B cell (primary cell): ENCODE measurements around the gene LSP1. TPM values are rescaled to one million over a fixed set of nuclear protein-coding genes. Genes with fewer than 3 reads are reported as not detected.

Experiments
- ATAC-seq: fragments of 200-7000 bp; cut with Tn5 transposase; one replicate; pipeline ENCODE4 v1.10.0; 2021; ENCODE audit warnings: low read depth, mild to moderate bottlenecking, moderate number of reproducible peaks, moderate library complexity
- CTCF ChIA-PET: fragments of 350-600 bp; sonication (Branson Sonifier 250); formaldehyde crosslinking; loops from one replicate; lab custom pipeline; 2021; ENCODE audit warnings: antibody characterized with exemption, inconsistent platforms; lab: Charles Lee
- POLR2A ChIA-PET: fragments of 350-600 bp; sonication (Branson Sonifier 250); formaldehyde crosslinking; loops from one replicate; lab custom pipeline; 2021; ENCODE audit warnings: antibody characterized with exemption; lab: Charles Lee
- DNase-seq: peaks from one replicate; pipeline ENCODE4 v3.0.0; 2013
- H2AFZ ChIP-seq: 2 replicates; pipeline ENCODE4 v1.6.1; 2012; ENCODE audit warnings: mild to moderate bottlenecking, low read depth, low read length; ENCODE audit not compliant: insufficient read depth, poor library complexity, severe bottlenecking
- H3K27ac ChIP-seq, 2 donors: 1 replicate in 1 of 2; 2 replicates in 1 of 2; pipeline ENCODE4 v1.5.1; 2012 to 2013; ENCODE audit warnings: low read length in 2 of 2, mild to moderate bottlenecking in 2 of 2, moderate library complexity in 1 of 2
- H3K27me3 ChIP-seq, 4 experiments: fragments of 200-600 bp in 1 of 4; sonication (generic) in 1 of 4; replicated peaks in 1 of 4; 1 replicate in 2 of 4; 2 replicates in 2 of 4; pipeline versions ENCODE4 v1.6.1 to v1.7.0; 2013 to 2016; ENCODE audit warnings: low read length in 3 of 4, mild to moderate bottlenecking in 2 of 4, mixed read lengths in 1 of 4, moderate library complexity in 1 of 4; ENCODE audit not compliant: insufficient read depth in 4 of 4, control insufficient read depth in 3 of 4; ENCODE audit errors: control extremely low read depth in 1 of 4
- H3K36me3 ChIP-seq, 2 experiments: replicated peaks in 1 of 2; 1 replicate in 1 of 2; 2 replicates in 1 of 2; pipeline versions ENCODE4 v1.6.1 to v1.7.1; 2013; ENCODE audit warnings: low read length in 1 of 2; ENCODE audit not compliant: insufficient read depth in 2 of 2, control insufficient read depth in 1 of 2; ENCODE audit errors: control extremely low read depth in 1 of 2, extremely low read depth in 1 of 2
- H3K4me1 ChIP-seq, 2 donors: fragments of 200-600 bp in 1 of 2; sonication (generic) in 1 of 2; 1 replicate in 1 of 2; 2 replicates in 1 of 2; pipeline versions ENCODE4 v1.5.1 to v1.6.1; 2013 to 2017; ENCODE audit warnings: low read length in 2 of 2; ENCODE audit not compliant: control insufficient read depth in 2 of 2, insufficient read depth in 2 of 2
- H3K4me2 ChIP-seq: replicated peaks from 2 replicates; pipeline ENCODE3; 2012; ENCODE audit warnings: mild to moderate bottlenecking, low read depth, low read length; ENCODE audit not compliant: poor library complexity, severe bottlenecking
- H3K4me3 ChIP-seq, 5 experiments: fragments of 200-600 bp in 1 of 5; sonication (generic) in 1 of 5; 1 replicate in 3 of 5; 2 replicates in 2 of 5; pipeline versions ENCODE4 v1.5.1 to v1.7.0; 2011 to 2016; ENCODE audit warnings: low read length in 4 of 5, mild to moderate bottlenecking in 4 of 5, low read depth in 2 of 5, control low read depth in 1 of 5, moderate library complexity in 1 of 5; ENCODE audit not compliant: insufficient read depth in 1 of 5; ENCODE audit errors: control extremely low read depth in 1 of 5, extremely low read depth in 1 of 5
- H3K79me2 ChIP-seq: fragments of 200-600 bp; sonication (generic); one replicate; pipeline ENCODE4 v1.6.0; 2016; ENCODE audit warnings: low read length; ENCODE audit not compliant: control insufficient read depth, insufficient read depth
- H3K9ac ChIP-seq: fragments of 200-600 bp; sonication (generic); 2 replicates; pipeline ENCODE4 v1.6.1; 2017; ENCODE audit warnings: mild to moderate bottlenecking, low read length, moderate library complexity
- H3K9me3 ChIP-seq, 3 donors: one replicate each; pipeline versions ENCODE4 v1.6.1 to v1.7.1; 2013; ENCODE audit warnings: low read length in 2 of 3; ENCODE audit not compliant: control insufficient read depth in 2 of 3, insufficient read depth in 1 of 3; ENCODE audit errors: control extremely low read depth in 1 of 3
- H4K20me1 ChIP-seq: 2 replicates; pipeline ENCODE4 v1.6.0; 2012; ENCODE audit warnings: mild to moderate bottlenecking, low read length; ENCODE audit not compliant: insufficient read depth, control insufficient read depth, poor library complexity, severe bottlenecking
- H3K27ac Mint-ChIP-seq: one replicate; pipeline ENCODE4 v1.8.0; 2021; ENCODE audit warnings: mixed read lengths
- H3K27me3 Mint-ChIP-seq: one replicate; pipeline ENCODE4 v1.8.0; 2021; ENCODE audit warnings: mixed read lengths
- H3K4me1 Mint-ChIP-seq: one replicate; pipeline ENCODE4 v1.8.0; 2021; ENCODE audit warnings: mixed read lengths
- H3K4me3 Mint-ChIP-seq: one replicate; pipeline ENCODE4 v1.8.0; 2021; ENCODE audit warnings: mixed read lengths
- H3K9me3 Mint-ChIP-seq: one replicate; pipeline ENCODE4 v1.8.0; 2022; ENCODE audit warnings: mixed read lengths; ENCODE audit not compliant: insufficient read depth
- CTCF ChIP-seq: fragments of 200-600 bp; IDR thresholded peaks from one replicate; pipeline ENCODE4 v1.8.0; 2022; ENCODE audit warnings: antibody characterized with exemption, mild to moderate bottlenecking
- EZH2 ChIP-seq: IDR thresholded peaks from 2 replicates; pipeline ENCODE4 v1.6.1; 2012; ENCODE audit warnings: borderline replicate concordance, low read depth, mild to moderate bottlenecking, moderate library complexity, low read length; ENCODE audit not compliant: insufficient read depth, poor library complexity, severe bottlenecking
- WGBS: methylation state at CpG from one replicate; pipeline ENCODE4 v1.1.5; 2013; ENCODE audit warnings: missing lambda C conversion rate; ENCODE audit not compliant: insufficient coverage; 5-methylcytosine and 5-hydroxymethylcytosine counted together
- intact Hi-C: fragments of 100-400 bp; cut with micrococcal nuclease; formaldehyde crosslinking; loops from one replicate; pipeline ENCODE4 v1.10.0; 2022
- polyA plus RNA-seq: library from polyadenylated mRNA; depleted of rRNA; stranded (reverse); fragments of >200 nt; gene quantifications from 2 replicates; pipeline ENCODE4 v1.2.3, GENCODE V29; 2012
- total RNA-seq, 2 donors: library from RNA; stranded (reverse); fragments of 120-200 nt in 1 of 2; gene quantifications; 1 replicate in 1 of 2; 2 replicates in 1 of 2; pipeline versions ENCODE4 v1.2.3 to v1.2.4, GENCODE V29; 2013 to 2022

LSP1 gene
- total and polyA plus RNA-seq, 2 donors (not counting 1 experiment from before 2014, with no cell fraction given): 249 to 446 TPM

DNA sequence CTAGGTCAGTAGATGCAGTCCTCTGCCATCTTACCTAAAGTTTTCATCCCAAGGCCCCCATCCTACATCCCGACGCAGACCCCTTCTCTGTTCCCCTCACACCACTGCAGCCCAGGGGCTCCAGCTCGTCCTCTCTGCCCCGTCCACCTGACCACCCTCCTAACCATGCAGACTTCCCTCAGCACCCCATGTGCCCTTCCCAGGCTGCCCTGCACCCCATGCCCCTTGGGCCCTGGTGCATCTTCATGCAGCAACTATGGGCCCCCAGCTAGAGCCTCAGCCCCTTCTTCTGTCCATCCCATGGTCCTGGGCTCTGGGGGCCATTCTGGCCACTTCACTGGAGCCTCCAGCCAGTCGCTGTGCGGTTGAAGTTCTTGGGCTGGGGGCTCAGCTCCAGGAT is 35.9 kb downstream of the LSP1 start:
- DNase-seq: no peak
- no peak for TF ChIP-seq EZH2
- TF ChIP-seq CTCF: no peak
- Histone ChIP-seq H3K27ac (peak overlapping the region in 1 of 2 donors; percentile 28), H3K9me3 (no peaks in the 10 kb centered on the region), H4K20me1 (peaks cover 93% of the 10 kb centered on the region), H3K4me3 (no peak overlapping the region), H3K9ac (no peak overlapping the region), H3K79me2 (no peaks in the 10 kb centered on the region), H3K36me3 (peaks cover 13 to 55% of the 10 kb centered on the region in 2 experiments), H2AFZ (no peak overlapping the region), H3K4me1 (peaks cover 28 to 35% of the 10 kb centered on the region in 2 donors), H3K27me3 (no peaks in the 10 kb centered on the region), H3K4me2 (peak overlapping the region; percentile 57)
- Mint-ChIP-seq H3K27ac (peak overlapping the region; percentile 80), H3K4me1 (peaks cover 33% of the 10 kb centered on the region), H3K9me3 (no peaks in the 10 kb centered on the region), H3K27me3 (no peaks in the 10 kb centered on the region), H3K4me3 (peak overlapping the region; percentile 32)
- no peak for ATAC-seq
- intact Hi-C loops: no loop called here
- WGBS: 40% methylated on average over 6 of the region's 6 CpGs
- ChIA-PET CTCF (interaction anchor here (0.7 to 1.9 kb wide), 3 partner anchors 13 to 236 kb away, joined by 3 to 6 read pairs (median 4); no protein-coding TSS in a partner anchor), POLR2A (interaction anchor here (1.2 to 1.3 kb wide), 2 partner anchors 28 to 38 kb away, joined by 3 to 4 read pairs; no protein-coding TSS in a partner anchor)

DNA sequence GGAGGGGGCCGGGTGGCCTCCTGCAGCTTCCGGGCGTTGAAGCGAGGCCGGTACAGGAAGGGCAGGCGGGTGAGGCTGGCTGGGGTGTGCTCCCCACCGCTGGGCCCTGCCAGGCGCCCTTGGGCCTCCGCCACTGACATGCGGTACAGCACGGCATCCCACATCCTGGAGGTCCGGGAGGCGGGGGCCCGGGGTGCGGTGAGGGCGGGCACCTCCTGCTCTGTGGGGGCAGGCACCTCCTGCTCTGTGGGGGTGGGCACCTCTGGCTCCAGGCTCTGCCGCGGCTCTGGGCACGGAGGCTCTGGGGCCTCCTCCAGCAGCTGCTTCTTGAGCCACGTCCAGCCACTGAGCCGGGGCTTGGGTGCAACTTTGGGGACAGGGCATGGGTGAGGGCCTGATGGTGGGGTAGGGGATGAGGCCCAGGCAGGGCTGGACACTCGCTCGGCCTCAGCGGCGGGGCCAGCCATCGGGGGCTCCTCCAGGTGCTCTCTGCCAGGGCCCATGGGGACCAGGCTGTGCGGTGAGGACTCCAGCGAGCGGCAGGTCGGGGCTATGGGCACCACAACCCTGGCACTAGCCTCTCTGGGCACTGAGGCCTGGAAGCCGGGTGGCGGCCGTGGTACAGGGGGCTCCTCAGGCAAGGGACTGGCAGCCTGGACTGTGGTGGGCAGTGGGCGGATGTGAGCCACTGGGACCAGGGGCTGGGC is 36.5 kb downstream of the LSP1 start:
- Histone ChIP-seq H3K36me3 (peaks cover 13 to 50% of the 10 kb centered on the region in 2 experiments), H3K79me2 (no peaks in the 10 kb centered on the region), H3K4me2 (peak overlapping the region; percentile 57), H3K4me1 (peaks cover 28 to 35% of the 10 kb centered on the region in 2 donors), H3K9me3 (no peaks in the 10 kb centered on the region), H4K20me1 (peaks cover 87% of the 10 kb centered on the region), H3K27me3 (no peaks in the 10 kb centered on the region), H3K9ac (no peak overlapping the region), H3K27ac (peak overlapping the region in 1 of 2 donors; percentile 28), H3K4me3 (no peak overlapping the region), H2AFZ (no peak overlapping the region)
- 8% methylated on average over 33 of the region's 34 CpGs for WGBS
- DNase-seq (no peak), ATAC-seq (peak; percentile 26)
- intact Hi-C loops: no loop called here
- no peak for TF ChIP-seq EZH2
- no peak for TF ChIP-seq CTCF
- Mint-ChIP-seq H3K9me3 (no peaks in the 10 kb centered on the region), H3K27me3 (no peaks in the 10 kb centered on the region), H3K4me3 (no peak overlapping the region), H3K4me1 (peaks cover 33% of the 10 kb centered on the region), H3K27ac (peak overlapping the region; percentile 80)
- CTCF ChIA-PET: interaction anchor here (0.7 to 2.1 kb wide), 4 partner anchors 13 to 237 kb away, joined by 3 to 9 read pairs (median 5); no protein-coding TSS in a partner anchor
- POLR2A ChIA-PET: interaction anchor here (0.9 to 1.3 kb wide), 4 partner anchors 28 to 39 kb away, joined by 3 to 4 read pairs (median 4); no protein-coding TSS in a partner anchor
